Hepatocyte (in vitro differentiated cells): Measurements from ENCODE around the gene SORL1-AS1.

Source experiments
- CTCF ChIP-seq: fragments of 200-600 bp; sonication (generic); IDR thresholded peaks from 2 replicates; pipeline ENCODE4 v1.5.1; 2016; ENCODE audit warnings: antibody characterized with exemption, mild to moderate bottlenecking; ENCODE audit not compliant: poor library complexity
- EZH2phosphoT487 ChIP-seq: fragments of 200-600 bp; sonication (generic); IDR thresholded peaks from one replicate; pipeline ENCODE4 v1.6.1; 2018; ENCODE audit warnings: antibody characterized with exemption, mild to moderate bottlenecking, low read depth, moderate library complexity; ENCODE audit not compliant: unreplicated experiment, severe bottlenecking

GRCh38 chr11:121448011-121448410, 4.8 kb downstream of the SORL1-AS1 start:
- TF ChIP-seq CTCF (no peak), EZH2phosphoT487 (no peak)
